CD4-positive, alpha-beta T cell treated with Interleukin-4 for 4 hours (primary cell): ENCODE data around the gene TTC31.
A peak's percentile ranks its signal among the peaks of the same experiment; 100 is the strongest.

ENCODE experiments used
- DNase-seq: peaks from one replicate; pipeline ENCODE4 v3.0.0-alpha.2; 2020

The TTC31 gene

GRCh38 chr2:74505448-74506246, 22.8 kb downstream of the TTC31 start:
- DNase-seq, result no peak

- peak; percentile 98 for DNase-seq
Measured at GRCh38 chr2:74507145-74507925, 24.5 kb downstream of the TTC31 start, which contains the start of gene PCGF1. PCGF1 (minus strand) TSS chr2:74507695; CDS start chr2:74507668, 27 bp downstream.

GRCh38 chr2:74507926-74508520, 25.1 kb downstream of the TTC31 start:
- no peak for DNase-seq

GRCh38 chr2:74510272-74510671, 27.4 kb downstream of the TTC31 start:
- no peak for DNase-seq

GRCh38 chr2:74511104-74511989, 28.5 kb downstream of the TTC31 start:
- DNase-seq, result no peak

- no peak for DNase-seq
Measured at GRCh38 chr2:74512744-74513604, 30.1 kb downstream of the TTC31 start.

GRCh38 chr2:74513605-74514367, 30.9 kb downstream of the TTC31 start:
- no peak for DNase-seq

GRCh38 chr2:74514368-74515270, 31.7 kb downstream of the TTC31 start, which contains the start of gene TLX2:
TLX2 (plus strand) TSS chr2:74514450; CDS start chr2:74514807, 357 bp downstream.
- DNase-seq, result no peak

GRCh38 chr2:74515271-74515980, 32.5 kb downstream of the TTC31 start:
- DNase-seq, result no peak

- peak; percentile 70 for DNase-seq
Measured at GRCh38 chr2:74515981-74516633, 33.2 kb downstream of the TTC31 start.

GRCh38 chr2:74516650-74517049, 33.8 kb downstream of the TTC31 start:
- DNase-seq, result no peak

GRCh38 chr2:74522516-74522915, 39.6 kb downstream of the TTC31 start:
- no peak for DNase-seq

- DNase-seq, result no peak
Measured at GRCh38 chr2:74524005-74524404, 41.1 kb downstream of the TTC31 start.

- no peak for DNase-seq
Measured at GRCh38 chr2:74524955-74525716, 42.3 kb downstream of the TTC31 start.

- no peak for DNase-seq
Measured at GRCh38 chr2:74525717-74526648, 43.1 kb downstream of the TTC31 start, which contains the start of gene DQX1. DQX1 (minus strand) TSS chr2:74526231; CDS start chr2:74525729, 502 bp downstream.

- DNase-seq, result no peak
Measured at GRCh38 chr2:74526649-74527230, 43.9 kb downstream of the TTC31 start.
